ENCODE results near the gene MLYCD.

The MLYCD gene

DNA sequence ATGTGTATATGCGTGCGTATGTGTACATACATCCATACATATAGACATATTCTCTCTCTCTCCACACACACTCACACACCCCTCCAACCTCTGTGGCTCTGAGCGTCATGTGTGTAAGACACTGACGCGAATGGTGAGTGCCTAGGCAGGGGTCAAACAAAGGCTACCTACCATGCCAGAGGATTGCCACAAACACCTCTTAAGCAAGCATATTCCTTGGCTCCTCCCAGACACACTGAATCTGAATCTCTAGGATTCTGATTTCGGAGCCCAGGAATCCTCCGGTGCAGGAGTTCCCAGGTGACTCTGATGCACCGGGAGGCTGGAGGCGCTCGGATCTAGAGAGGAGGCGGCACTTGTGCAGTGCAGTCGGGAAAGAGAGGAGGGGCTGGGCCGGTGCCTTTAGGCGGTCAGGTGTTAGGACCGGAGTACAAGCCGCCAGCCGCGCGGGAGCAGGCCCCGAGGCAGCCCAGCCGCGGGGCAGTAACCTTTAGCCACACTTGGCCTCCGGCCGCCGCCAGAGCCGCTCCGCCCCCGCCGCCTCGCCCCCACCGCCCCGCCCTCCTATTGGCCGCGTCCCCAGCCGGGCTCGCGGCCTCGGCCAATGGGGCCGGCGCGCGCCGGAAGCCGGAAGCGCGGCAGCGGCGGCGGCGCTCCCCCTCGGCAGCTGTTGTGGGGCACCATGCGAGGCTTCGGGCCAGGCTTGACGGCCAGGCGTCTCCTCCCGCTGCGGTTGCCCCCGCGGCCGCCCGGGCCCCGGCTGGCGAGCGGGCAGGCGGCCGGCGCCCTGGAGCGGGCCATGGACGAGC is at the start of gene MLYCD:
TSS of gene MLYCD (plus strand) at position 653 of the 809 bp plus-strand sequence. CDS start at position 683, 30 bp downstream.
- peak; percentile 61 to 67 for DNase-seq

DNA sequence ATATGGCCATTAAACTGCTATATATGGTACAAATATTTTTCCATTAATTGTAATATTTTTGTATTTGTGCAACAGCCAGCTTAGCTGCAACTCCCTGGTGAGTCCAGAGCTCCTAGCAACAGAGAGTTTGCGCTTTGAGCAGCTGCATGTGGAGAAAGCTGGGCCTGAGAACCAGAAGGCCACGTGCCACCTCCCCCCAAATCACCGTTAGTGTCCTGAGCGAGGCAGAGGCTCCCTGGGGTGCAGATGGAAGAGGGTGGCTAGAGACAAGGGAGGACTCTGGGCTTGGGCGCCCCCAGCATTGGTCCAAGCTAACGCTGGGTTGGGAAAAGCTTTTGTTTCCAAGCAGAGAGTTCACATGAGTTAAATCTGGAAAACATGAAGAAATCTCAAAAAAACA is 49.5 kb upstream of the MLYCD start:
- DNase-seq, result no peak

DNA sequence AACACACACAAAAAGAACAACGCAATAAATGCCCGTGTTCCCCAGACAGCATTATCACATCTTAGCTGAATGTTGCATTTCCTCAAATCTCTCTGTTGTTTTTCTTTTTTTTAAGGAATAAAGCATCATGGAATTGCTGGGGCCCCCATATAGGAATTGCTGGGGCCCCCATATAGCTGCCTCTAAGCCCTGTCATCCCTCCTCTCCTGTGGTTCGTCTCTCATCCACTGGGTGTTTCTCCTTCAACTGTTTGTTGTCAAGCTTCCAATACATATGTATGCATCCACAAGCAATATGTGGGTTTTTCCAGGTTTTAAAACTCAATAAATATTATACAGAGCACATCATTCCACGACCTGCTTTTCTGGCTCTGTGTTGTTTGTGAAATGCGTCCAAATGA is 48.0 kb upstream of the MLYCD start:
- DNase-seq, result no peak

DNA sequence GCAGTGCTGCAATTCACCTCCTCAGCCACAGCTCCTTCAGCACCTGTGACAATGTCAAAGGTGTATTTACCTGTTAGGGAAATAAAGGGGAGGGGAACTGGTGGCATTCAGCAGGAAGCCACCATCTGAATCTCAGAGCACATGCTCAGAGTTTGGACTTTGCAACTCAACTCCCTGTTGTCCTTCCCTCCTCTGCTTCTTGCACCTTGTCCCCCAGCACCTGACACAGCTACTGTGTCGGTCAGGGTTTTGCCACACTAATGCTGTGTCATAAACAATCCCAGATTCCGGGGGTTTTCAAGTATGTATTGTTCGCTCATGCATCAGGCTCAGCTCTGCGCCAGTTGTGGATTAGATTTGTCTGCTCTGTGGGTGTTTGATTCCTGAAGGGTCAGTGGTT is 47.4 kb upstream of the MLYCD start:
- no peak for DNase-seq

DNA sequence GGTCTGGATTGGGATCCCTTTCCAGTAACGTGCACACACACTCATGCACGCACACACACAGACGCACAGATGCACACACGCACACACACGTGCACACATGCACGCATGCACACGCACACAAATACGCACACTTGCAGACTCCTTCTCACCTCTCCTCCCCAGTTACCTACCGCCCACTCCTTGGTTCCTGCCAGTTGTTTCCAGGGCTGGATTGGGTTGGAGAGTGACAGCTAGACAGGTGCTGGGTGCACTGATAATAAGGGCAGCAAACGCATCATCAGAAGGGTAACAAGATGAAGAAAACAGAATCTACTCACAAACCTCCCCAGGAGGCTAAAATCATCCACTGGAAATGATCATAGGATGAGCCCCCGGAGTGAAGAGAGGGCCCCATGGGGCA is 46.1 kb upstream of the MLYCD start:
- DNase-seq, result no peak

DNA sequence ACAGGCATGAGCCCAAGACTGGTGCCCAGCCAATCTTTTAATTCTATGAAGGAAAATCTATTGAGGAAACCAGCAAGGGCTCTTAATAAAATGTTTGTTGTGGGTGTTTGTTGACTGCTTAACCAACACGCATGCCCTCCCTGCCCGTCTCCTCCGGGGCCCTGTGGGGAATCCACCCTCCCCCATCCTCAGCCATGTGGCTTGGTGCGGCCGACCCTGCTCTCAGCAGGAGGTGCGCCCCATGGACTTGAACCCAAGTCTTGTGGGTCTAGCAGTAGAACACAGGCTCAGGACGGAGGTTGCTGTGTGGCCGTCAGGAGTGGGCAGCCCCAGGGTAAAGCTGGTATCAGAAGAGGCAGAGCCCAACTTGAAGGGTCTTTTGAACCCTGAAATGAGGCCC is 45.1 kb upstream of the MLYCD start:
- no peak for DNase-seq

DNA sequence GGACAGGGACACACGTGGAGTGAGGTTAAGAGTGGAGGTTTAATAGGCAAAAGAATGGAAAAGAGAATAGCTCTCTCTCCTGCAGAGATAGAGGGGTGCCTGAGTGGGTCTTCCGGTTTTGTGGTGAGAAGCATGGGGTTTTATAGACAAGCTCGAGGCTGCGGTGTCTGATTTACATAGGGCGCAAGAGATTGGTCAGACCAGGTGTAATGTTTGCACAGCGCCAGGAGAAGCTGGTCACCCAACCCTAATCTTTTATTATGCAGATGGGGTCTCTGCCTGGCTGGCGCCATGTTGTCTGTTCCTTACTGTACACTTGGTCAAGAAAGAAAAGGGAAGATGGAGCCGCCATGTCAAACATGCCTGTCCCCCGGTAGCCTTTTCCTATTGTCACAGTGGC is 44.5 kb upstream of the MLYCD start:
- DNase-seq, result no peak

DNA sequence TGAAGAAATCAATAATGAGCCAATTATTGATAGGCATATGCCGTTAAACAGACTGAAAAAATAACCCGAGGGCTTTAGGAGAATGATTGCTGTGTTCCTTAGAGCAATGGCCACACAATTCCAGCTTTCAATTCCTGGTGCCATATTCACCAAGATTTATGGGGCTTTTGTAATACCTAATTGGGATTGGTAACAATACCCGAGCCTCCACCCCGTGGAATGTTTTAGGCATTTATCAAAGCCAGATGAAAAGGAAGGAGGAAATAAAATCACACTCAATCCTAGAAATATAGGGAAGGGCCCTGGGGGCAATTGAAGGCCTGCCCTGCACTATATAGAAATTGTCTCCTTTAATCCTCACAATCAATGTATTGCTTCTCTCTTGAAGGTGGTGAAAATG is 42.1 kb upstream of the MLYCD start:
- no peak for DNase-seq

DNA sequence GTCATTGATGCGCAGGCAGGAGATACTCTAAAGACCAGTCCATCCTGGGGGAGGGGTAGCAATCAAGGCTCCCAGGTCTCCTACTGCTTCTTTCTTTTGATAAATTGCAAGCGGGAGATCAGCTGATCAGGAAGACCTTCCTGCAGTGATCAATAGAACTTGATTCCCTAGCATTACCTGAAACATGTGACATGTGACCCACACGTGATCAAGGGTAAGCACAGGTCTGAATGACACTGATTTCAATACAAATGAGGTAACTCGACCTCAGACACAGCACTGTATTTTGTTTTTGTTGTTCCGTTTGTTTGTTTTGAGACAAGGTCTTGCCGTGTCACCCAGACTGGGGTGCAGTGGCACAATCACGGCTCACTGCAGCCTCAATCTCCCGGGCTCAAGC is 39.6 kb upstream of the MLYCD start:
- DNase-seq, result no peak

DNA sequence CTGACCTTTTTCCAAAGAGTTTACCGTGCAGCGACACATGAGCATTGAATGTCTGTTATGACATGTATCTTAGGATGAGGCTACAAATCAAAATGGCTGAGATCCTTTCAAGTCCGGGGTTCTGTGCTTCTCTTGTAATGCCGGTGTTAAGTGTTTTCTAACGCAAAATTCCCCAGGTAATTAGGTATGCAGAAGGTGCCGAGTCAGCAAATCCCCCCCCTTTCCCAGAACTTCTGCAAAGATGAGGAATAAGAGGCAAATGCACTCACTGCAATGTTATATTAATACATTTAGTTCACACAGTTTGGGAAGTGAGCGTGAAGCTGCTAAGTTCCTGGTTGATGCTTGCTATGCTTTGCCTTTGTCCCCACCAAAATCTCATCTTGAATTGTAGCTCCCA is 36.3 kb upstream of the MLYCD start:
- DNase-seq, result no peak

DNA sequence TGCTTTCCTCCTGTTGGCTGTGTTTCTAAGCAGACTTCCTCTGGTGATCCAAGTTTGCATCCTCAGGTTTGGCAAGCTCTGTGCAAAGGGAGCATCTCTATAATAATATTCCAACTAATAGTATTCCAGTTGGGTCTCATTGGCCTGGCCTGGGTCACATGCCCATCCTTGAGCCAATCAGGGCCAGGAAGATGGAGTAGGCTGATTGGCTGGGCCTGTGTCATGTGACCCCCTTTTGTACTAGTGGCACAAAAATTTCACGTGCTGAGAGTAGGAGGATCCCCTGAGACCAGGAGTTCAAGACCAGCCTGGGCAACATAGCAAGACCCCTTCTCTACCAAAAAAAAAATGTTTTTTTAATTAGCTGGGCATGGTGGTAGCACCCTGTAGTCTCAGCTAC is 35.2 kb upstream of the MLYCD start:
- no peak for DNase-seq

DNA sequence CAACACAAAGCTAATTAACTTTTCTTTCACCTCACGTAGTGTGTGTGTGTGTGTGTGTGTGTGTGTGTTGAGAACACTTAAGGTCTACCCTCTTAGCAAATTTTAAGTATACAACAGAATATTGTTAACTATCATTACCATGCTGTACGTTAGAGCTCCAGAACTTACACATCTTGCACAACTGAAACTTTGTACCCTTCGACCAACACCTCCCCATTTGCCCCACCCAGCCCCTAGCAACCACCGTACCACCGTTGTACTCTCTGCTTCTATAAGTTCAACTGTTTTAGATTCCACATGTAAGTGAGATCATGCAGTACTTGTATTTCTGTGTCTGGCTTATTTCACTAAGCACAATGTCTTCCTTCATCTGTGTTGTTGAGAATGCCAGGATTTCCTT is 28.1 kb upstream of the MLYCD start:
- no peak for DNase-seq

DNA sequence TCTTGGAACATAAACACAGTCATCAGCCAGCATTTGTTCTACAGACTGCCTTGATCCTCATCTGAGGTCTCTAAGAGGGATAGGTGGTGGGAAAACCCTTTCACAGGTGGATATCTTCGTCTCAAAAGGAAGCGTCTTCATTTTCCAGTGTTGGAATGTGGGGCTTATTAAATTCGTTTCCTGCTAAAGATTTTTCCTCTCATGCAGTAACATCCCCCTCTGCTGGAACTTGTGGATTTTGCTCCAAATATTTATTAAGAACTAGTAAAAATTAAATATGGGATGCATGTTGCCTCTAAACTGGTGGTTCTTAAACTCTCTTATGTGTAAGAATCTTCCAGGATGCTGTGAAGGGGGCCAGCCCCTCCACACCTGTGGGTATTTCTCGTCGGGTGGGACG is 20.1 kb upstream of the MLYCD start:
- no peak for DNase-seq

DNA sequence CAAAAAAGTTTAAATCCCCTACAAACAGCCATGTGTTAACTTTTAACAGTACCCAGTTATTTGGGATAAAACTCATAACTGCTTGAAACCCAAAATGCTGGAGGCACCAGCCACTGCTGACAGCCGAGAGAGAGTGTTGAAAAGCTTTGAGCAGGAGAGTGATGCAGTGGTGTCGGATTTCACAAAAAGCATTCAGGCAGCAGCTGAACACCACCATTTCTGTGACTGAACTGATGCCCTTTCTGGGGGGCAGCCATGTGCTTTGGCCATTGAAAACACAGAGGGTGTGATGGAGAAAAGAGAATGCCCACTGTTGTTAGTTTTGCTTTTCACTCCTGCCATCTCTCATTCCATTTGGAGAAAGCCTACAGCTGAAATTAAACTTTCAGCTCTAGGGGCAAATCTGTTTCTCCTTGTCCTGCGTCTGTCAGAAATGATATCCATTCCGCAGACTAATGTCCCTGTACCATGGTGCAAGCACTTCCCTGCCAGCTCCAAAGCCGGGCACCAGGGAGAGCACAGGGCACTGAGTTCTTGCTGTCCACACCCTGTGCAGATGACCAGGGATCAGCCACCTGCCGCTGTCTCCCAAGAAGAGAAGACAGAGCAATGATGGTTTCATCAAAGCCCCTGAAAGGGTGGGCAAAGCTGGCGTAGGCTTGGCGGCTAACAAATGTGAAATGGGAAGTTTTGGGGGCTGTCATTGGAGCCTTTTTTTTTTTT is 16.6 kb upstream of the MLYCD start:
- no peak for DNase-seq

DNA sequence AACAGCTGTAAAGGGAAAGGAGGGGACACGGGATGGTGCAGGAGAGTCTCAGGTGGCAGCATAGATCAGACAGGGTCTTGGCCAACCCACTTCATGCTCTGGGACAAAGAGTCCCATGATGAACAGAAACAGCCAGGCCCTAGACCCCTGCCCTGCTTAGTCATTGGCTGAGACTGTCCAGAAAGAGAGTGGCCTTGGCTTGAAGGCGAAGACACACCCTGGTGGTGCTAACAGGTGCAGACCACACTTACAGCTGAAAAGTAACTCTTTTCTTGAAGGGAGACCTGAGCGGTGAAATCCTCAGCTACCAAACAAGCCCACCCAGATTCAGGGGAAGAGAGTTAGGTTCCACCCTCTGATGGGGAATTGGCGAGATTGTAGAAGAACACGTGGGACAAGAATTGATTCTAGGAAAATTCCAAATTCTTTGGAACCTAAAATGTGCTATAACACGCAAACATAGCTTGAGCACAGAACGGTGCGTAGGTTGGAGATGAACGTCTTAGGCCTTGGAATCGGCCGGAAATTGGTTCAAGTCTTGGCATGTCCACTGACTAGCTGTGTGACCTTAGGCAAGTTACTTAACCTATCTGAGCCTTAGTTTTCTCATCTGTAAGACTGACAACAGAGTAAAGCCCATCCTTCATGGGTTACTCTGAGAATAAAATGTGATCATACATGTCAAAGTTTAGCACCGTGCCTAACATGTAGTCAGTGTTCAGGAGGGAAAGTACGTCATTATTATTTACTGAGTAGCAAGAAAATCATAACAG is 12.5 kb upstream of the MLYCD start:
- no peak for DNase-seq

DNA sequence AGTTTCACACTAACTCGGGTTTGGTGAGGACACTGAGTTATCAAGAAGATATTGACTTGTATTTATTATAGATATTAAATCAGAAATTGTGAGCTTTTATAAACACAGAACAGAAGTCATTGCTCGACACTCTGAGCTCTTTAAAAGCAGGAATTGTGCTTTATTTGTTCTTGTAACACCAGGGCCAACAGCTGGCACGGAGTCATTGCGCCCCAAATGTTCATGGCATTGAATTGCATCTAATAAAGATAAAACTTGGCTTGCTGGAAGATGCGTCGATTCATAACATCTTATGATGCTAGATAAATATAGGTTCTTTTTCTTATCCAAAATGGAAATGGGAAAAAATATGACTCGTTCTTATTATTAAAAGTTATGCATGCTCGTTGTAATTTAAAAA is 11.8 kb upstream of the MLYCD start:
- DNase-seq, result no peak

DNA sequence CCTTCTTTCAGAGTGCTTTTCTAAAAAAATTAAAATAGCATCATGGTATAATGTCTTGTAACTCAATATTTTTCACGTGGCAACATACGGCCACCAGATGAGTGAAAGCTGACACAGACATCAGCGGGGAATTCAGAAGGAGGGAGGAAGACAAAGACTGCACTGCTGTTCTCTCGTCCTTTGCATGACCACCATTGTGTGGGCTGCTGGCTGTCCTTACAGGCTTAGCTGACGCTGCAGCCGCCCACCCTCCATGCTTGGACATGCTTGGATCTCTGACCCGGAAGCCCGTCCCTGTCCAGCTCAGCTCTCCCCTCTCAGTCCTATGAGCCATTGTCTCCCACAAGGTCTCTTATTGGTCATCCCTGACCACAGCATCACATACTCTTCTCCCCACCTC is 11.4 kb upstream of the MLYCD start:
- no peak for DNase-seq

DNA sequence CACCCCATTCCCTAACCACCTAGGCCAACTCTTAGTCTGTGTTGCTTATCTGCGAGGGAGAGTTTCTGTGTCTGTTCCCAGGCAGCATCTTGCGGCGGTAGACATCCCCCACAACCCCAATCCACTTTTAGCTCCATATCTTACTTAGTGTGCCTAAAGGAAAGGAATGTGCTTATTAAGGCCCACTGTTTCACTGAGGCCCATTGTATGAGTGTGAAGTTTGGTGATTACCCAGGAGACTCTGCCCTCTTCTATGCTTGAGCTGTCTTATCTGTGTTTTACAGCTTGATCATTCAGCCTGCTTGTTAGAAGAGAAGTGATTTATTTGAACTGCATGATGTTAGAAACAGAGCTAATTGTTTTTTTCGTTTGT is 10.3 kb upstream of the MLYCD start:
- DNase-seq, result no peak

DNA sequence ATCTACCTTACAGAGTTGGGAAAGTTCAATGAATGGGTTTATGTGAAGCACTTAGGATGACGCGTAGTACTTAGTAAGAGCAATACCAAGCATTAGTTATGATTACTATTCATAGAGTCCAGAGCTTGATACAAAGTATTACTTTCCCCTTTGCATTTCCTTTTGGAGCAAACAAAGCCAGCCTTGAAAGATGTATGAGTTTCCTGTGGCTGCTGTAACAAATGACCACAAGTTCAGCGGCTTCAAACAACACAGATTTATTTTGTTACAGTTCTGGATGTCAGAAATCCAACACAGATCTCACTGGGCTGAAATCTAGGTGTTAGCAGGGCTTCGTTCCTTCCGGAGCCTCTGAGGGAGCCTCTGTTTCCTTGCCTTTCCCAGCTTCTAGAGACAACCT is 8.6 kb upstream of the MLYCD start:
- no peak for DNase-seq

DNA sequence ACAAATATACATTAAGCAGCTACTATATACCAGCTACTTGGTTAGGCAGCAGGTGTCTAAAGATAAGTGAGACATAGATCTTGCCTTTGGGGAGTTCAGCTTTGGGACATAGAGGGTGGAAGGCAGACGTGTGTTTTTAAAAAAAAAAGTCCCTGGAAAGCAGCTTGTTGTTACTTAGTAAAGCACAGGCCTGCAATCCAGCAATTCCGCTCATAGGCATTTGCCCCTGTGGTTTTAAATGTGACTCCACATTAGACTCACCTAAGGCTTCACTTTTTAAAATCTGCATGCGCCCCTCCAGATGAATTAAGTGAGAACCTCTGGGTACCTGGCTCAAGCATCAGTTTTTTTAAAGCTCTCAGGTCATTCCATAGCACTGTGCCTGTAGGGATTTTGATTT is 7.2 kb upstream of the MLYCD start:
- no peak for DNase-seq

DNA sequence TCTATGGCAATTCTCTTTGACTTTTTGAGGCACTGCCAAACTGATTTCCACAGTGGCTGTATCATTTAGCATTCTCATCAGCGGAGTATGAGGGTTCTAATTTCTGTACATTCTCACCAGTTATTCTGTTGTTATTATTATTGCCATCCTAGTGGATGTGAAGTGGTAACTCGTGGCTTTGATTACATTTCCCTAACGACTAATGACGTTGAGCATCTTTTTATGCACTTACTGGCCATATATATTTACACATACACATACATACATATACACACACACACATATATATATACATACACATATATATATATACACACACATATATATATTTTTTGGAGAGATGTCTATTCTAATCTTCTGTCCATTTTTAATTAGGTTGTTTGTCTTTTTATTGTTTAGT is 3.7 kb upstream of the MLYCD start:
- no peak for DNase-seq

DNA sequence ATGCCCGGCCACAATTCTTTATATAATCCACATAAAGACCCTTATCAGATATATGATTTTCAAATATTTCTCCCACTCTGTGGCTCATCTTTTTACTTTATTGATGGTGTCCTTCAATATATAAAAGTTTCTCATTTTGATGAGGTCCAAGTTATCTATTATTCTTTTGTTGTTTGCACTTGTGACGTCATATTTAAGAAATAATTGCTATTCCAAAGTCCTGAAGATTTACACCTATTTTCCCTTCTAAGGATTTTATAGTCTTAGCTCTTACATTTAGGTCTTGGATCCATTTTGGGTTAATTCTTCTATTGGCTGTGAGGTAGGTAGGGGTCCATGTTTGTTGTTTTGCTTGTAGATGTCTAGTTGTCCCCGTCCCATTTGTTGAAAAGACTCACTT is 3.0 kb upstream of the MLYCD start:
- DNase-seq, result no peak

DNA sequence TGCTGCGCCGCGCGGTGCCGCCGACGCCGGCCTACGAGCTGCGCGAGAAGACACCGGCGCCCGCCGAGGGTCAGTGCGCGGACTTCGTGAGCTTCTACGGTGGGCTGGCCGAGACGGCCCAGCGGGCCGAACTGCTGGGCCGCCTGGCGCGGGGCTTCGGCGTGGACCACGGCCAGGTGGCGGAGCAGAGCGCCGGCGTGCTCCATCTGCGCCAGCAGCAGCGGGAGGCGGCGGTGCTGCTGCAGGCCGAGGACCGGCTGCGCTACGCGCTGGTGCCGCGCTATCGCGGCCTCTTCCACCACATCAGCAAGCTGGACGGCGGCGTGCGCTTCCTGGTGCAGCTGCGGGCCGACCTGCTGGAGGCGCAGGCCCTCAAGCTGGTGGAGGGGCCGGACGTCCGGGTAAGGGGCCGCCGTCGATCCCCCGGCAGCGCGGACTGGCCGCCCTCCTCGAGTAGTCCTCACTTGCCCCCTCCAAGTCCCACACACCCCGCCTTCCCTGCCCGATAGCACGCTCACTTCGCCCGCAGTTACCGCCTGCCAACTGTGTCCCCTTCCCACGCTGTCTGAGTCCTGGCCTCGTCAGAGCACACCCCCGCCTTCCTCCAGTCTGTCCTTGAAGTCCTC is 470 bp downstream of the MLYCD start:
- peak; percentile 59 to 70 for DNase-seq

DNA sequence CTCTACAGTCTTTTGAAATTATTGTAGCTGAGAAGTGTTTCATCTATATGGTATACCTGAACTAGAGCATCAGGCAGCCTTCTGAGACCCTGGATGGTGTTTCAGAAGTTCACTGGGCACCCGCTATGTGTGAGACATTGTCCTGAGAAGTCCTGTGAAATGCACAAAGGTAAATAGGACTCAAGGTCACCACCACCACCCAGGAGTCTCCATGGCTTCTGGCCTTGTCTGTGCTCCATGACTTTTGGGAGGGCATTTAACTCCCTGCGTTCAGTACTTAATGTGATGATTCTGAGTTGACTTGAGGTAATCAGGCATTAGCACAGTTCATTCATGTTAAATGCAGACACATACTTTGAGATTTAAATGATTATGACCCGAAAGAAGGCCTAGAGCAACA is 1.1 kb downstream of the MLYCD start:
- DNase-seq, result no peak

Data from activated CD4-positive, alpha-beta T cell treated with anti-CD3 and anti-CD28 coated beads for 4 hours (primary cell).